Endodermal cell (in vitro differentiated cells): Measurements from ENCODE around the gene DDX10. TPM values are rescaled to one million over a fixed set of nuclear protein-coding genes. Genes with fewer than 3 reads are reported as not detected.

ENCODE experiments used
- DNase-seq: peaks from one replicate; pipeline ENCODE4 v3.0.0-alpha.2; 2017
- H3K27ac ChIP-seq: 2 replicates; pipeline ENCODE4 v1.5.1; 2013; ENCODE audit warnings: mild to moderate bottlenecking, low read depth, low read length, moderate library complexity
- H3K27me3 ChIP-seq: 2 replicates; pipeline ENCODE4 v1.6.1; 2013; ENCODE audit warnings: mild to moderate bottlenecking, low read length, moderate library complexity; ENCODE audit not compliant: insufficient read depth, control insufficient read depth, poor library complexity, severe bottlenecking
- H3K36me3 ChIP-seq: 2 replicates; pipeline ENCODE4 v1.7.0; 2013; ENCODE audit warnings: mild to moderate bottlenecking, low read length, moderate library complexity; ENCODE audit not compliant: control insufficient read depth, insufficient read depth
- H3K4me1 ChIP-seq: one replicate; pipeline ENCODE4 v1.7.0; 2013; ENCODE audit warnings: low read length; ENCODE audit not compliant: control insufficient read depth, insufficient read depth
- H3K4me3 ChIP-seq: 2 replicates; pipeline ENCODE4 v1.5.1; 2013; ENCODE audit warnings: mild to moderate bottlenecking, low read length, moderate library complexity
- H3K9ac ChIP-seq: 2 replicates; pipeline ENCODE4 v1.6.1; 2013; ENCODE audit warnings: mild to moderate bottlenecking, low read length, moderate library complexity; ENCODE audit not compliant: poor library complexity, severe bottlenecking; ENCODE audit errors: extremely low read depth
- H3K9me3 ChIP-seq: 2 replicates; pipeline ENCODE4 v1.6.1; 2013; ENCODE audit warnings: mild to moderate bottlenecking, low read length, moderate library complexity; ENCODE audit not compliant: control insufficient read depth
- H3K27ac Mint-ChIP-seq: 2 replicates; pipeline ENCODE4 v1.8.0; 2020; ENCODE audit warnings: mixed read lengths
- H3K27me3 Mint-ChIP-seq: 2 replicates; pipeline ENCODE4 v1.8.0; 2021; ENCODE audit warnings: mild to moderate bottlenecking, mixed read lengths; ENCODE audit not compliant: insufficient read depth
- H3K36me3 Mint-ChIP-seq: 2 replicates; pipeline ENCODE4 v1.8.0; 2020; ENCODE audit warnings: low read depth, mixed read lengths
- H3K4me1 Mint-ChIP-seq: 2 replicates; pipeline ENCODE4 v1.8.0; 2020; ENCODE audit warnings: mixed read lengths
- H3K4me3 Mint-ChIP-seq: 2 replicates; pipeline ENCODE4 v1.8.0; 2020; ENCODE audit warnings: mild to moderate bottlenecking, moderate library complexity, mixed read lengths
- H3K9me3 Mint-ChIP-seq: 2 replicates; pipeline ENCODE4 v1.8.0; 2020; ENCODE audit warnings: mild to moderate bottlenecking, mixed read lengths
- WGBS, 2 experiments: methylation state at CpG; one replicate each; pipeline versions ENCODE4 v1.1.5 to v1.1.7; 2013; ENCODE audit warnings: missing lambda C conversion rate in 2 of 2, mixed read lengths in 1 of 2; ENCODE audit not compliant: insufficient coverage in 1 of 2, insufficient read length in 1 of 2; 5-methylcytosine and 5-hydroxymethylcytosine counted together
- total RNA-seq, 2 donors: library from RNA; stranded (reverse); fragmentation: NEBNext Ultra II Directional in 1 of 2; extraction: Animal tissue kit (Norgen Biotek cat#: 25700) in 1 of 2; gene quantifications; 2 replicates in 1 of 2; 3 replicates in 1 of 2; pipeline ENCODE4 v1.2.1, GENCODE V29; 2021
- TF ChIP-seq, protein P1 (sequence below): fragments of 200-600 bp; sonication (generic); conservative IDR thresholded peaks from 2 replicates; pipeline ENCODE4 v1.5.0; 2021; ENCODE audit warnings: antibody characterized with exemption, mild to moderate bottlenecking

Gene DDX10
- total RNA-seq, 2 donors from 2014 or later = 31.1 to 32.7 TPM

DNA sequence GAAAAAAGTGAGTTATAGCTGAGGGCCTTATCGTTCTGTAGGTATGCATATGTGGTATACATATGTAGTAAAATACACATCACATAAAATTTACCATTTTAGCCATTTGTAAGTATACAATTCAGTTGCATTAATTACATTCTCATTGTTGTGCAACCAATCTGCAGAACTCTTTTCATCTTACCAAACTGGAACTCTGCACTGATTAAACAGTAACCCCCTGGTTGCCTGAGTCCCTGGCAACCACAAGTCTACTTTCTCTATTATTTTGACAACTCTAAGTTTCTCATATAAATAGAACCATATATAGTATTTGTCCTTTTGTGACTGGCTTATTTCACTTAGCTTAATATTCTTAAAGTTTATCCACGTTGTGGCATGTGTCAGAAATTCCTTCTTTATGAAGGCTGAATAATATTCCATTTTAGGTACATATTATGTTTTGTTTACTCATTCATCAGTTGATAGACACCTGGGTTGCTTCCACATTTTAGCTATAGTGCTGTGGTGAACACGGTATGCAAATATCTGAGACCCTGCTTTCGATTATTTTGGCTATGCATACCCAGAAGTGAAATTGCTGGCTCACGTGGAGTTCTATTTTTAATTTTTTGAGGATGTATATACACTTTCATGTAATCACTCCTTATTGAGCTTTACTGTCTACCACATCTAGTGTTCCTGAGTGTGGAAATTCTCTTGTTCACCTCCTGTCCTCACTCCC, 1.6 kb upstream of the DDX10 start:
- H3K9me3 Mint-ChIP-seq = no peaks in the 10 kb centered on the region

DNA sequence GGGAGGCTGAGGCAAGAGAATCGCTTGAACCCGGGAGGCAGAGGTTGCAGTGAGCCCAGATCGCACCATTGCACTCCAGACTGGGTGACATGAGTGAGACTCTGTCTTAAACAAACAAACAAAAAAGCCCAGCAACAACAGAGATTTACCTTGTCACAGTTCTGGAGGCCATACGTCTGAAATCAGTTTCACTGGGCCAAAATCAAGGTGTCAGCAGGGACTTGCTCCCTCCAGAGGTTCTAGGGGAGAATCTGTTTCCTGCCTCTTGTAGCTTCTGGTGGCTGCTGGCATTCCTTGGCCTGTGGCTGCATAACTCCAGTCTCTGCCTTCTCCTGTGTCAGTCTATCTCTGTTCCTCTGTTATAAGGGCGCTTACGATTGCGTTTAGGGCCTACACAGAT, 1.5 kb downstream of the DDX10 start:
- Mint-ChIP-seq H3K36me3 (peaks cover 12% of the 10 kb centered on the region), H3K27ac (no peak overlapping the region), H3K4me3 (peak overlapping the region; percentile 95), H3K9me3 (no peaks in the 10 kb centered on the region), H3K27me3 (no peaks in the 10 kb centered on the region), H3K4me1 (peaks cover 6% of the 10 kb centered on the region)
- H3K9ac ChIP-seq = no peak overlapping the region
- 92% methylated on average over 7 of the region's 7 CpGs for WGBS, 2 experiments
- H3K36me3 ChIP-seq = peaks cover 5% of the 10 kb centered on the region
- peak; percentile 56 for DNase-seq
- peak overlapping the region; percentile 91 for H3K4me3 ChIP-seq
- H3K27me3 ChIP-seq = no peaks in the 10 kb centered on the region
- peaks cover 3% of the 10 kb centered on the region for H3K4me1 ChIP-seq
- TF ChIP-seq, protein P1, sequence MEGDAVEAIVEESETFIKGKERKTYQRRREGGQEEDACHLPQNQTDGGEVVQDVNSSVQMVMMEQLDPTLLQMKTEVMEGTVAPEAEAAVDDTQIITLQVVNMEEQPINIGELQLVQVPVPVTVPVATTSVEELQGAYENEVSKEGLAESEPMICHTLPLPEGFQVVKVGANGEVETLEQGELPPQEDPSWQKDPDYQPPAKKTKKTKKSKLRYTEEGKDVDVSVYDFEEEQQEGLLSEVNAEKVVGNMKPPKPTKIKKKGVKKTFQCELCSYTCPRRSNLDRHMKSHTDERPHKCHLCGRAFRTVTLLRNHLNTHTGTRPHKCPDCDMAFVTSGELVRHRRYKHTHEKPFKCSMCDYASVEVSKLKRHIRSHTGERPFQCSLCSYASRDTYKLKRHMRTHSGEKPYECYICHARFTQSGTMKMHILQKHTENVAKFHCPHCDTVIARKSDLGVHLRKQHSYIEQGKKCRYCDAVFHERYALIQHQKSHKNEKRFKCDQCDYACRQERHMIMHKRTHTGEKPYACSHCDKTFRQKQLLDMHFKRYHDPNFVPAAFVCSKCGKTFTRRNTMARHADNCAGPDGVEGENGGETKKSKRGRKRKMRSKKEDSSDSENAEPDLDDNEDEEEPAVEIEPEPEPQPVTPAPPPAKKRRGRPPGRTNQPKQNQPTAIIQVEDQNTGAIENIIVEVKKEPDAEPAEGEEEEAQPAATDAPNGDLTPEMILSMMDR = peak; percentile 52
- H3K27ac ChIP-seq = no peak overlapping the region
- H3K9me3 ChIP-seq = no peaks in the 10 kb centered on the region

More for the DNA sequence above, 1.6 kb upstream of the DDX10 start:
- Histone ChIP-seq H3K9ac (no peak overlapping the region), H3K9me3 (no peaks in the 10 kb centered on the region), H3K4me3 (no peak overlapping the region), H3K36me3 (peaks cover 5% of the 10 kb centered on the region), H3K27me3 (no peaks in the 10 kb centered on the region), H3K4me1 (no peaks in the 10 kb centered on the region), H3K27ac (no peak overlapping the region)
- Mint-ChIP-seq H3K27ac (no peak overlapping the region), H3K36me3 (no peaks in the 10 kb centered on the region), H3K27me3 (no peaks in the 10 kb centered on the region), H3K4me1 (peaks cover 6% of the 10 kb centered on the region), H3K4me3 (no peak overlapping the region)
- WGBS, 2 experiments = 93 to 94% methylated on average over 2 of the region's 5 CpGs
- TF ChIP-seq, protein P1 = no peak
- no peak for DNase-seq

DNA sequence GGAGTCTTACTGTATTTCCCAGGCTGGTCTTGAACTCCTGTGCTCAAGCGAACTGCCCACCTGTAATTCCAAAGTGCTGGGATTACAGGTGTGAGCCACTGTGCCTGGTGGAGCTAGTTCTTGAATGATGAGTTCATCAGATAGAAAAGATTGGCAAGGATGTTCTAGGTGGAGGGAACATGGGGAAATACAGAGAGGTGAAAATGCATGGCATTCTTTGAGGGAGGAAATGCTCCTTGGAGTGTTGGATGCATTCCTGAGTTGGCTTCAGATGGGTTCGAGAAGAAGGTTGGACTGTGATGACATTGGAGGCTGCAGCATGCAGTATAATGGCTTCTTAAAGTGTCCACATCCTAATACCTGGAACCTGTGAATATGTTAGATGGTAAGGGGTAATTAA, 4.4 kb downstream of the DDX10 start:
- 85 to 92% methylated on average over 2 of the region's 2 CpGs for WGBS, 2 experiments
- Histone ChIP-seq H3K9me3 (no peaks in the 10 kb centered on the region), H3K36me3 (peaks cover 13% of the 10 kb centered on the region), H3K9ac (no peak overlapping the region), H3K27me3 (no peaks in the 10 kb centered on the region), H3K4me1 (peaks cover 3% of the 10 kb centered on the region), H3K4me3 (no peak overlapping the region), H3K27ac (no peak overlapping the region)
- H3K27me3 Mint-ChIP-seq = no peaks in the 10 kb centered on the region
- TF ChIP-seq, protein P1 = no peak
- H3K4me1 Mint-ChIP-seq = peaks cover 10% of the 10 kb centered on the region
- no peak overlapping the region for H3K27ac Mint-ChIP-seq
- no peak overlapping the region for H3K4me3 Mint-ChIP-seq
- no peak for DNase-seq
- peaks cover 12% of the 10 kb centered on the region for H3K36me3 Mint-ChIP-seq
- no peaks in the 10 kb centered on the region for H3K9me3 Mint-ChIP-seq
